Measurements from ENCODE around the gene COG8.

Gene COG8

DNA sequence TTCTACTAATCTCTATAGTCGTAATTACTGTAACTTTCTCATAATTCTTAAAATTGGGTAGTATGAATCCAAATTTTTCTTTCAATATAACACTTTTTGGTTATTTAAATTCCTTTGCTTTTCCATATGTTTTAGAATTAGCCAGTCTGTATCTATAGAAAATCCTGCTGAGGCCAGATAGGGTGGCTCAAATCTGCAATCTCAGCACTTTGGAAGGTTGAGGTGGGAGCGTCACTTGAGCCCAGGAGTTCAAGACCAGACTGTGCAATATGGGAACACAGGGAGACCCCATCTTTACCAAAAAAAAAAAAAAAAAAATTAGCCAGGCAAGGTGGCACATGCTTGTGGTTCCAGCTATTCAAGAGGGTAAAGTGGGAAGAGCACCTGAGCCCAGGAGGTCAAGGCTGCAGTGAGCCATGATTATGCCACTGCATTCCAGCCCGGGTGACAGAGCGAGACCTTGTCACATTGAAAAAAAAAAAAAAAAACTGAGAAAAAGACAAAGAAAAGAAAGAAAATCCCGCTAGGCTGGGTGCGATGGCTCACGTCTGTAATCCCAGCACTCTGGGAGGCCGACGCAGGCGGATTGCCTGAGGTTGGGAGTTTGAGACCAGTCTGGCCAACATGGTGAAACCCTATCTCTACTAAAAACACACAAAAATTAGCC lies 37.2 kb upstream of the COG8 start:
- no peak for DNase-seq (ENCODE audit: low spot score)
- TF ChIP-seq, protein P1, sequence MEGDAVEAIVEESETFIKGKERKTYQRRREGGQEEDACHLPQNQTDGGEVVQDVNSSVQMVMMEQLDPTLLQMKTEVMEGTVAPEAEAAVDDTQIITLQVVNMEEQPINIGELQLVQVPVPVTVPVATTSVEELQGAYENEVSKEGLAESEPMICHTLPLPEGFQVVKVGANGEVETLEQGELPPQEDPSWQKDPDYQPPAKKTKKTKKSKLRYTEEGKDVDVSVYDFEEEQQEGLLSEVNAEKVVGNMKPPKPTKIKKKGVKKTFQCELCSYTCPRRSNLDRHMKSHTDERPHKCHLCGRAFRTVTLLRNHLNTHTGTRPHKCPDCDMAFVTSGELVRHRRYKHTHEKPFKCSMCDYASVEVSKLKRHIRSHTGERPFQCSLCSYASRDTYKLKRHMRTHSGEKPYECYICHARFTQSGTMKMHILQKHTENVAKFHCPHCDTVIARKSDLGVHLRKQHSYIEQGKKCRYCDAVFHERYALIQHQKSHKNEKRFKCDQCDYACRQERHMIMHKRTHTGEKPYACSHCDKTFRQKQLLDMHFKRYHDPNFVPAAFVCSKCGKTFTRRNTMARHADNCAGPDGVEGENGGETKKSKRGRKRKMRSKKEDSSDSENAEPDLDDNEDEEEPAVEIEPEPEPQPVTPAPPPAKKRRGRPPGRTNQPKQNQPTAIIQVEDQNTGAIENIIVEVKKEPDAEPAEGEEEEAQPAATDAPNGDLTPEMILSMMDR (IDR thresholded peaks at IDR 0.05; ENCODE audit: extremely low read depth, missing control alignments) = no peak

DNA sequence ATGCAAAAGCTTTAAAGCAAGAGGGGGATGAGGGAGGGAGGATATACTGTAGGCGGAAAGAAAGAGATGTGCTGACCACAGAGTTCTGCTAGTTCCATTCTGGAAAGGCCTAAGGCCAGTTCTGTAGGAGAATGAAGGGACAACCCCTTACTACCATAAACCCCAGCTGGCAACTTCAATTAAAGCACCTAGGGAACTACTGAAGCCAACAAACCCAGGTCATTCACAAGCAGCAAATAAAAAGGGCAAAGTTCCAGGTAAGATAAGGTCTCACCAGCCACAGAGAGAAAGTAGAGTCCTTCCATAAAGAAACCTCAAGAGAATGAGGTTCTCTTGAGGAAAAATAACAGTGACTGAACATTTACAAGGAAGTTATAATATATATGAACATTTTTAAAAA lies 33.7 kb upstream of the COG8 start:
- TF ChIP-seq, protein P1 (IDR thresholded peaks at IDR 0.05; ENCODE audit: extremely low read depth, missing control alignments) = no peak
- DNase-seq (ENCODE audit: low spot score) = no peak

DNA sequence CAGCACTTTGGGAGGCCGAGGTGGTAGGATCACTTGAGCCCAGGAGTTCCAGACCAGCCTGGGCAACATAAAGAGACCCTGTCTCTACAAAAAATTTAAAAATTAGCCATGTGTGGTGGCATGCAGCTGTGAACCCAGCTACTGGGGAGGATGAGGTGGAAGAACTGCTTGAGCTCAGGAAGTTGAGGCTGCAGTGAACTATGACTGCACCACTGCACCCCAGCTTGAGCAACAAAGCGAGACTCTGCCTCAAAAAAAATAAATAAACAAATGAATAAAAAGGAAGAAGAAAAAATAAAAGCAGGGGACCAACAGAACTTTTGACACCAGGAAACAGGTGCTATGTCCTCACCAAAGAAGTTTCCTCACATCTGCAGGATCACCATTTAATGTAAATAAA lies 32.2 kb upstream of the COG8 start:
- DNase-seq (ENCODE audit: low spot score) = no peak
- TF ChIP-seq, protein P1 (IDR thresholded peaks at IDR 0.05; ENCODE audit: extremely low read depth, missing control alignments) = no peak

DNA sequence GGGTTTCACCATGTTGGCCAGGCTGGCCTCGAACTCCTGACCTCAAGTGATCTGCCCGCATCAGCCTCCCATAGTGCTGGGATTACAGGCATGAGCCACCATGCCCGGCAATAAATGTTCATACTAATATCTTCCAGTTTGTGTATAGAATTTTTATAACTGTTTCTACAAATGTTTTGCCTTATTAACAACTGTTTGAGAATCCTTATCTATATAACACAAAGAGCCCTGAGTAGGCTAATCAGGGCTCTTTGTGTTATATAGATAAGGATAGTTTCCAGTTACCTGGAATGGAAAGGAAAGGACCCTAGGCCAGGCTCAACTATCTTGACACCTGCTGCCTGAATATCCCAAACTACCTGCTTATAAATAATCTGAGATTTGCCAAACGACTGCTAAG lies 29.5 kb upstream of the COG8 start:
- TF ChIP-seq, protein P1 (IDR thresholded peaks at IDR 0.05; ENCODE audit: extremely low read depth, missing control alignments) = no peak
- no peak for DNase-seq (ENCODE audit: low spot score)

DNA sequence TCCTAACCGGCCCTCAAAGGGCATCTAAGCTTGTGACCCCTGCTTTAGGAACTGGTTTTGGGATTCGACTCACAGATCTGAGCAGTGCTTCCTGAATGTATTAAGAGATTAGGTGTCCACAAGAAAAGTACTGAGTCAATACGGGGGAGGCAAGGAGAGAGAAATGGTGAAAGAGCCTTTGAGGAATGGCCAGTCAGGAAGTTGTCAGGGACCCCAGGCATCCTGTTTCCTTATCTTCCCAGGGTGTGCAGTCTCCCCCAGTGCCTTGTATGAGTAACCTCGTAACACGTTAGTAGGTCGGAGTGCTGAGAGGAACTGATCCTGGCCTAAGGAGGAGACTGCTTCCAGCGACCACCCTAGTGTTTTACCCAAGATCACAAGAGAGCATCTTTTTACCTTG lies 28.6 kb upstream of the COG8 start:
- TF ChIP-seq, protein P1 (IDR thresholded peaks at IDR 0.05; ENCODE audit: extremely low read depth, missing control alignments) = no peak
- DNase-seq (ENCODE audit: low spot score) = no peak

DNA sequence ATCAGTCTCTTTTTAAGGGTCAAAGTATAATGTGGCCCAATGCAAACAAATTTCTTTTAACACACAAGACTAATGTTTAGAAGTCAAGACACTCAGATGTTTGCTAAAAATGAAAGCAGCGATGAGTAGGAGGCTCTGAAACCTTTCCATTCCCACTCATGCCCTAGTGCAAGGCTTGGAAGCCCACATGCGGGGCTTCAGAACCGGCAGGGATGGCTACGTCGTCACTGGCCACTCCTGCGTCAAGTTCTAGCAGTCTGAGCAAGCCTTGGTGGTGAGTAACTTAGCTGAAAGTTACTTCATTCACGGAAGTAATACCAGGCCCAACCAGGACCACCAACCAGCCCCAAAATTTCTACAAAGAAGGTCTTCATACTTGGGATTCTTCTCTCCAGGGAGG lies 27.1 kb upstream of the COG8 start:
- TF ChIP-seq, protein P1 (IDR thresholded peaks at IDR 0.05; ENCODE audit: extremely low read depth, missing control alignments) = no peak
- no peak for DNase-seq (ENCODE audit: low spot score)

DNA sequence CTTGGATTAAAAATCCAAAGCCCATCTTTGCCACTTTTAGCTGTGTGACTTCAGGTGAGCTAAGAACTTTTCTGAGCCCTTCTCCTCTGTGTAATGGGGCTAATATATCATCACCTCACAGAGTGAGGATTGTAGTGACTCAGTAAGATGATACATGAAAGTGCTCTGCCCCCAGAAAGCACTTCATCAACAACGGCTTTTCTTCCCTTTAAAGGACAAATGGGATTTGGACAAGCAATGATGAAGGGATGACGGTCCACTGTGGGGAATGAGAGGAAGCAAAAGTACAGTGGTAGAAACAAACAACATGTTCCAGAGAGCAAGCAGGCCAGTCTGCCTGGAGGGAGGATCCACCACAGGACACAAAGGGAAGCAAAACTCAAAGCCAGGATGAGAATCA lies 26.5 kb upstream of the COG8 start:
- TF ChIP-seq, protein P1 (IDR thresholded peaks at IDR 0.05; ENCODE audit: extremely low read depth, missing control alignments) = no peak
- DNase-seq (ENCODE audit: low spot score) = no peak
